Measurements from ENCODE around the gene CARMIL1. TPM values are rescaled to one million over a fixed set of nuclear protein-coding genes. Genes with fewer than 3 reads are reported as not detected.

The CARMIL1 gene
- total RNA-seq, 1 experiment from 2014 or later, result 5.6 TPM

GRCh38 chr6:25652007-25652515, 372.9 kb downstream of the CARMIL1 start, which contains the start of gene SCGN:
TSS of gene SCGN (plus strand) at chr6:25652215. CDS start at chr6:25652404, 189 bp downstream.
- peak; percentile 31 for DNase-seq (ENCODE audit: low read depth)

GRCh38 chr6:25655723-25656122, 376.5 kb downstream of the CARMIL1 start:
- DNase-seq (ENCODE audit: low read depth), result no peak

GRCh38 chr6:25659633-25660368, 380.6 kb downstream of the CARMIL1 start:
- peak; percentile 92 for DNase-seq (ENCODE audit: low read depth)

- DNase-seq (ENCODE audit: low read depth), result peak; percentile 96
These were observed 381.3 kb downstream of the CARMIL1 start for GRCh38 chr6:25660512-25660911.

GRCh38 chr6:25661129-25661779, 382.1 kb downstream of the CARMIL1 start:
- DNase-seq (ENCODE audit: low read depth), result no peak

GRCh38 chr6:25665455-25665854, 386.3 kb downstream of the CARMIL1 start:
- no peak for DNase-seq (ENCODE audit: low read depth)

GRCh38 chr6:25669413-25669812, 390.2 kb downstream of the CARMIL1 start:
- no peak for DNase-seq (ENCODE audit: low read depth)

All from LHCN-M2 (cell line).